WTC11 (cell line): ENCODE results near the gene LELP1.

Experiments
- JAZF1 ChIP-seq: fragments of 250-450 bp; sonication (Bioruptor Pico); IDR thresholded peaks from 2 replicates; pipeline ENCODE4 v1.9.0; 2021; ENCODE audit warnings: moderate library complexity, mild to moderate bottlenecking, inconsistent platforms
- TP53 ChIP-seq: sonication (generic); formaldehyde crosslinking; IDR thresholded peaks from 2 replicates; pipeline ENCODE4 v1.8.1; 2023; ENCODE audit warnings: mild to moderate bottlenecking, missing genetic modification reagents

- TF ChIP-seq TP53 (no peak), JAZF1 (CRISPR knock-in tag) (no peak)
These were observed 42.2 kb downstream of the LELP1 start for GRCh38 chr1:153245466-153245865.
